CD4-positive, alpha-beta T cell (primary cell): Measurements from ENCODE around the gene MAS1. TPM values are rescaled to one million over a fixed set of nuclear protein-coding genes. Genes with fewer than 3 reads are reported as not detected.

ENCODE experiments used
- ATAC-seq: fragments of 200-7000 bp; cut with Tn5 transposase; one replicate; pipeline ENCODE4 v1.10.0; 2022; ENCODE audit warnings: mild to moderate bottlenecking; ENCODE audit not compliant: poor library complexity
- CTCF ChIA-PET: fragments of 350-600 bp; sonication (Branson Sonifier 250); formaldehyde crosslinking; loops from one replicate; lab custom pipeline; 2021; ENCODE audit warnings: antibody characterized with exemption, inconsistent platforms; lab: Charles Lee
- POLR2A ChIA-PET: fragments of 350-600 bp; sonication (Branson Sonifier 250); formaldehyde crosslinking; loops from one replicate; lab custom pipeline; 2021; ENCODE audit warnings: antibody characterized with exemption, inconsistent platforms; lab: Charles Lee
- DNase-seq, 14 experiments: peaks; one replicate each; pipeline ENCODE4 v3.0.0-alpha.2; 2013 to 2020; ENCODE audit warnings: mixed read lengths in 2 of 14
- H3K27ac ChIP-seq, 2 donors: one replicate each; pipeline versions ENCODE4 v1.5.1 to v1.7.0; 2013; ENCODE audit warnings: low read length in 2 of 2, low read depth in 1 of 2, mild to moderate bottlenecking in 1 of 2
- H3K27me3 ChIP-seq, 2 experiments: 1 replicate in 1 of 2; 2 replicates in 1 of 2; pipeline versions ENCODE4 v1.6.1 to v1.7.0; 2013; ENCODE audit warnings: low read length in 2 of 2, control low read depth in 1 of 2, mild to moderate bottlenecking in 1 of 2, moderate library complexity in 1 of 2; ENCODE audit not compliant: insufficient read depth in 2 of 2, control insufficient read depth in 1 of 2
- H3K36me3 ChIP-seq: one replicate; pipeline ENCODE4 v1.6.1; 2013; ENCODE audit warnings: low read length, control low read depth; ENCODE audit not compliant: insufficient read depth
- H3K4me1 ChIP-seq: one replicate; pipeline ENCODE4 v1.6.1; 2013; ENCODE audit warnings: low read length, control low read depth; ENCODE audit not compliant: insufficient read depth
- H3K4me3 ChIP-seq: one replicate; pipeline ENCODE4 v1.5.1; 2013; ENCODE audit warnings: mild to moderate bottlenecking, low read length, moderate library complexity
- H3K9me3 ChIP-seq, 2 experiments: 1 replicate in 1 of 2; 2 replicates in 1 of 2; pipeline versions ENCODE4 v1.6.1 to v1.7.0; 2013; ENCODE audit warnings: low read length in 2 of 2, mild to moderate bottlenecking in 2 of 2, control low read depth in 1 of 2, moderate library complexity in 1 of 2; ENCODE audit not compliant: control insufficient read depth in 1 of 2, insufficient read depth in 1 of 2
- H3K27ac Mint-ChIP-seq: one replicate; pipeline ENCODE4 v1.8.0; 2020; ENCODE audit warnings: mixed read lengths
- H3K27me3 Mint-ChIP-seq: one replicate; pipeline ENCODE4 v1.8.0; 2021; ENCODE audit warnings: mixed read lengths
- H3K36me3 Mint-ChIP-seq: one replicate; pipeline ENCODE4 v1.8.0; 2021; ENCODE audit warnings: low read depth, mixed read lengths
- H3K4me1 Mint-ChIP-seq: one replicate; pipeline ENCODE4 v1.8.0; 2021; ENCODE audit warnings: low read depth, mixed read lengths
- H3K4me3 Mint-ChIP-seq: one replicate; pipeline ENCODE4 v1.8.0; 2020; ENCODE audit warnings: mild to moderate bottlenecking, mixed read lengths
- H3K9me3 Mint-ChIP-seq: one replicate; pipeline ENCODE4 v1.8.0; 2020; ENCODE audit warnings: mixed read lengths
- CTCF ChIP-seq: fragments of 200-600 bp; IDR thresholded peaks from one replicate; pipeline ENCODE4 v1.8.0; 2022; ENCODE audit warnings: antibody characterized with exemption, mild to moderate bottlenecking
- intact Hi-C, 2 experiments: fragments of 100-400 bp; cut with DNase I in 1 of 2; cut with micrococcal nuclease in 1 of 2; formaldehyde crosslinking; loops; one replicate each; pipeline versions ENCODE4 v1.15.1 to v1.9.0; 2023 to 2025; cut with DNase I, micrococcal nuclease
- total RNA-seq, 174 experiments: library from RNA in 2 of 174; stranded (reverse) in 2 of 174; gene quantifications; one replicate each; pipeline ENCODE4 v1.2.3 and lab custom pipeline; 2021 to 2026

Gene MAS1
- total RNA-seq, 2 experiments from 2014 or later = not detected

GRCh38 chr6:159904497-159904911, 13.7 kb downstream of the MAS1 start:
- Histone ChIP-seq H3K27ac (no peak overlapping the region), H3K4me3 (no peak overlapping the region), H3K4me1 (no peaks in the 10 kb centered on the region), H3K9me3 (no peaks in the 10 kb centered on the region), H3K27me3 (no peaks in the 10 kb centered on the region), H3K36me3 (no peaks in the 10 kb centered on the region)
- intact Hi-C loops = no loop called here
- ChIA-PET CTCF (no interaction called here), POLR2A (no interaction called here)
- Mint-ChIP-seq H3K9me3 (no peaks in the 10 kb centered on the region), H3K4me1 (no peaks in the 10 kb centered on the region), H3K27me3 (no peaks in the 10 kb centered on the region), H3K4me3 (no peak overlapping the region), H3K36me3 (no peaks in the 10 kb centered on the region), H3K27ac (no peak overlapping the region)
- TF ChIP-seq CTCF = no peak
- ATAC-seq (no peak), DNase-seq (no peak)

GRCh38 chr6:159906400-159906799, 15.6 kb downstream of the MAS1 start:
- no peak overlapping the region for H3K27ac Mint-ChIP-seq
- H3K9me3 Mint-ChIP-seq = no peaks in the 10 kb centered on the region
- ATAC-seq (no peak), DNase-seq (no peak)
- Histone ChIP-seq H3K9me3 (no peaks in the 10 kb centered on the region), H3K27ac (no peak overlapping the region), H3K27me3 (peaks cover 5% of the 10 kb centered on the region in 2 experiments), H3K36me3 (no peaks in the 10 kb centered on the region), H3K4me3 (no peak overlapping the region), H3K4me1 (no peaks in the 10 kb centered on the region)
- CTCF ChIA-PET = no interaction called here
- no peaks in the 10 kb centered on the region for H3K4me1 Mint-ChIP-seq
- POLR2A ChIA-PET = no interaction called here
- H3K4me3 Mint-ChIP-seq = no peak overlapping the region
- intact Hi-C loops = no loop called here
- H3K27me3 Mint-ChIP-seq = peaks cover 8% of the 10 kb centered on the region
- H3K36me3 Mint-ChIP-seq = no peaks in the 10 kb centered on the region
- no peak for TF ChIP-seq CTCF

- no peak for ATAC-seq
- no peak for DNase-seq
- Histone ChIP-seq H3K4me1 (no peaks in the 10 kb centered on the region), H3K36me3 (no peaks in the 10 kb centered on the region), H3K27ac (no peak overlapping the region), H3K4me3 (no peak overlapping the region), H3K27me3 (peaks cover 5% of the 10 kb centered on the region in 2 experiments), H3K9me3 (no peaks in the 10 kb centered on the region)
- no peak overlapping the region for H3K27ac Mint-ChIP-seq
- no peaks in the 10 kb centered on the region for H3K36me3 Mint-ChIP-seq
- no peak overlapping the region for H3K4me3 Mint-ChIP-seq
- ChIA-PET CTCF (no interaction called here), POLR2A (no interaction called here)
- no peaks in the 10 kb centered on the region for H3K9me3 Mint-ChIP-seq
- intact Hi-C loops = no loop called here
- peaks cover 15% of the 10 kb centered on the region for H3K27me3 Mint-ChIP-seq
- no peaks in the 10 kb centered on the region for H3K4me1 Mint-ChIP-seq
- TF ChIP-seq CTCF = no peak
Observed at GRCh38 chr6:159908535-159908934, 17.7 kb downstream of the MAS1 start.
